Fibroblast of skin of scalp (primary cell): ENCODE measurements around the gene CACNA2D3.

Experiments used
- DNase-seq: peaks from one replicate; pipeline ENCODE4 v3.0.0-alpha.2; 2013

The CACNA2D3 gene

GRCh38 chr3:54859184-54859583 lies 736.8 kb downstream of the CACNA2D3 start:
- DNase-seq: peak; percentile 62

DNA sequence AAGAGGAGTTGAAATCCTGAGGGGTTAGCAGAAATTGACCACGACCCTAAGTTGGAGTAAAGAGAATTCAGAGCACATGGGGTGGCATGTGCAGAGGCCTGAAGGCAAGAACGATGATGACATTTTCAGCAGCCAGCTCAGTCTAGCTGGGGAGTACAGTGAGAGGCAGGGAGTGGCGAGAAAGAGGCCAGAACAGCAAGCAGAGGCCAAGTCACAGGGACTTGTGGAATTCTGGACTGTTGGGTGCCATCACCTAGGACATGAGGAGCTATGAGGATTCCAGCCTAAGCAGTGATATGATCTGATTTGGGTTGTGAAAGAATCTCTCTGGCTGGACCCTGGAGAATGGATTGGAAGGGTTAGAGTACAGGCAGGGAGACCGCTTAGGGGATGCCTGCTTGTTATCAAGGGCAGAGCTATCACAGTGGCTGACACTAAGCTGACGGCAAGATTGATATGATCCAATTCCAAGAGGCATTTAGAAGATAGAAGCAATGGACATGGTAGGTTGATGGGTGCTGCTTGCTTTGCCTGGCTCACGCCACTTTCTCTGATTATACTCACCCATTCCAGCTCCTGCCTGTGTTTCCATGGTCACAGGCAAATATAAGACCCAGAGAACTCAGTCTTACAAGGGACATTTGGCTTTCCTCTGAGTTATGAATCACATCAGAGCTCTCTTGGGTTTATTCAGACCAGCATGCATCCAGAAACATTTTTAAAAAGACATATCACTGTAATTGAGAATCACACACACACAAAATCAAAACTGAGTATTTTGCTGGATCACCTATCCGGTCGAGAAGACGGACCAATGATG lies 739.1 kb downstream of the CACNA2D3 start:
- DNase-seq: peak; percentile 35

GRCh38 chr3:54862526-54862925 lies 740.2 kb downstream of the CACNA2D3 start:
- peak; percentile 8 for DNase-seq

- DNase-seq: no peak
Observed at GRCh38 chr3:54863366-54863765, 741.0 kb downstream of the CACNA2D3 start.

DNA sequence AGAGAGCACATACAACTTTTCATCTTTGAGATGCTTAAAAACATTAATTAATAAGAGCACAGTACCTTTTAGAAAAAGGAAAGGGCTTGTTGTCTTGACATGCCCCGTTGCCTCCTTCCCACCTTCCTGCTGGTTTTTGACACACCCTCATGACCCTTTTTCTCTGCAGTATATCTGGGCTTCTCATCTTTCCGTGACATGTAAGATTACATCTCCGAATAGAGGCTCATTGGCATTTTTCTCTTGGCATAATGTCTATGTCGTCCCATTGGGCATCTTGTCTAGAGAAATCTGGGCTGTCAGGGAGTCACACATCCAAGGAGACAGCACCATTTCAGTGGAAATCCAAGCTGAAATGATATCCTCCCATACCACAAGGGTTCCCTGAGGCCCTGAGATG lies 741.4 kb downstream of the CACNA2D3 start:
- DNase-seq: no peak

DNA sequence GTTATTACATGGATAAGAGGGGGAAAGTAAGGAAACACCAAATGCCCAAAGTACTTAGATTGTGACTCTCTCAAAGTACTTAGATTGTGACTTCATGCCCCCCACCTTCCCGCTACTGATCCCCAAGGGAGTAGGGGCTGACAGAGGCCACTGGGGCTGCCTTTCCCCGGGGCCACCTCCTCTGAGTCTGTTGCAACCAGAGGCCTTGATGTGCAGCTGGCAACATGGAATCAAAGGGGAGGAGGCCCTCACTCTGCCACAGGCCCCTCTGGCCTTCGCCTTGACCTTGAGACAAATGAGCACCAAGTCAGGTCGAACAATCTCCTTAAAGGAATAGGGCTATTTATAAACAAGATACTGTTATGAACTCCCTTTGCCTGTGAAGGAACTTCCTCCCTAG lies 743.0 kb downstream of the CACNA2D3 start:
- no peak for DNase-seq

GRCh38 chr3:54866251-54866650 lies 743.9 kb downstream of the CACNA2D3 start:
- DNase-seq: no peak

- DNase-seq: peak; percentile 96
Observed at GRCh38 chr3:54870423-54870822, 748.1 kb downstream of the CACNA2D3 start.

- no peak for DNase-seq
Observed at GRCh38 chr3:54871867-54872266, 749.5 kb downstream of the CACNA2D3 start.

DNA sequence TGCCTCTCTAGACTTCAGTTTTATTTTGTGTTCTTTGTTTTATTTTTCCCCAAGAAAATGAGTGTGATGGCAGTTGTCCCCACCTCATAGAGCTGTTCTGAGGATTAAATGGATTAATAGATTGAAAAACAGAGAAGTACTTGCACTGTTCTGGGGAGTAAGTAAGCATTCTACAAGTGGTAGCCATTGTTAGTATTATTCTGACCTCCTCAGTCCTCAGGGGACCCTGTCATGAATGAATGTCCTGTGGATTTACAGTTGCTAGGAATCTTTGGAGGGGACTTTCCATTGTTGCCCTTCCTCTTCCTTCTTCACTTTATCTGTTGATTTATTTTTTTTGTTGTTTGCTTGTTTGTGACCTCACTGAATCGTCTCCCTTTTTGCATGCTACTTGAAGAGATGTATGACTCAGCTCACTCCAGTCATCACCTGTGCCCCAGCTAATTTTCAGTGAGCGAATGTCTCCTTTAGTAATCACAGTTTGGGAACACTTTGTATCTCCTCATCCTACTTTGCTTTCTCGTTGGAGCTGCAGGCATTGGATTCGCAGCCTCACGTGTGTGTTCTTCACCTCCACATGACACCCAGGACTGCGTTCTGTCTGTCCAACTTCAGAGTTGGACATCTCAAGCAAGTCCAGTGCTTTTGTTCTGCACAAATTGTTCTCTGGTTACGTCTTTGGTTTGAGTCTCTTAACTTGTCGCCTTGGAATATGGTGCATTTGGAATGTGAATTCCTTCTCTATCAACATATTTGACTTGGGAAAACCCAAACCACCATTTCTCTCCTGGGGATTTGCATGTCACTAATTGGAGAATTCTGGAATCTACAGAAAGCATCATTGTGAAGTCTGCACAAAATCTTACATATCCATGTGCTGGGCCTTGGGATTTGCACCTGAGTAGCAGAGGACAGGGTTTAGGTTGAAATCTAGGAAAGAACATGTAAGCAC lies 751.0 kb downstream of the CACNA2D3 start:
- peak; percentile 62 for DNase-seq

DNA sequence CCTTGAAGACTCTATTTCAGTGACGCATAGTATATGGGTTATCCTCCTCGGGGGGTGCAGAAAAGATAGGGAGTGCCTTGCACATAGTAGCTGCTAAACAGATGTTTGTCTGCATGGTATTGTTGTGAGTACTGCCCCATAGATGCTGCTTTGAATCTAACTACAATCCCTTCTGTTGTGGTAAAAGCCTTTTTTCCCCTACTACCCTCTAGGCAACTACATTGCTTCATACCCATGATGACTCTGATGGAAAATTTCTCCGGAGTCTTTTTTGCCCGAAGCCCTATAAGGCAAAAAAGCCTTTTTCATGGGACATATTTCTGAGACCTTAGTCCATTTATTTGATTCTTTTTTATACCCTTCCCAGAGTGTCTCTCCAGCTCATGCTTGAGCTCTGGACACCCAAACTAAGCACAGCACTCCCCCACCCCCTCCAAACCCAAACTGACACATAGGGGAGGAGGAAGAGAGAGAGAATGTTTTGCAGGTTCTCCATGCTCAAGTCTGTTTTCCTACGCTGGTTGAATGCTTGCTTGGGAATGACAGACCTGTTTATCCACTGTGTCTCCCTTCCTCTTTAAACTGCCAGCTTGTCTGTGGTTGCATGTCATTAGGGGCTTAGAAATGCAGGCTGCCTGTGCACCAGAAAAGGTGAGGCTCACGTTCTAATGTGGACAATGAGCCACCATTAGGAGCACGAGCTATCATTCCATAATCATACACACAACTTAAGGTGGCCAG lies 752.6 kb downstream of the CACNA2D3 start:
- peak; percentile 28 for DNase-seq

GRCh38 chr3:54875596-54876268 lies 753.4 kb downstream of the CACNA2D3 start:
- DNase-seq: no peak

DNA sequence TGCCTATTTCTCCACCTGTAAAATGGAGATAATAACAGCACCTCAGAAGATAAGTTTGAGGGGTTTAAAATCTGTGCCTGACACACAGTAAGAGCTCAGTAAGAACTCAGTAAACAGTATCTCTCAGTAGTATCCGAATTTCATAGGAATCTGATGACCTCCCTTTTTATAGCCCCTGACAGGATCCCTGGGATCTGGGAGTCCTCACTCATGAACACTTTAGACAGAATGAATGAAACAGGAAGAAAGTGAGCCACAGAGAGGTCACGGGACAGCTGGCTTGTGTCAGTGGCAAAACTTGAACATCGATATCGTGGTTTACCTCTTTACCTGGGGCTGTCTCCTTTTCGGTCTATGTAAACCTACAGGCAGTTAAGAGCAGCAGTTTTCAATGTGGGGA lies 754.3 kb downstream of the CACNA2D3 start:
- DNase-seq: no peak

DNA sequence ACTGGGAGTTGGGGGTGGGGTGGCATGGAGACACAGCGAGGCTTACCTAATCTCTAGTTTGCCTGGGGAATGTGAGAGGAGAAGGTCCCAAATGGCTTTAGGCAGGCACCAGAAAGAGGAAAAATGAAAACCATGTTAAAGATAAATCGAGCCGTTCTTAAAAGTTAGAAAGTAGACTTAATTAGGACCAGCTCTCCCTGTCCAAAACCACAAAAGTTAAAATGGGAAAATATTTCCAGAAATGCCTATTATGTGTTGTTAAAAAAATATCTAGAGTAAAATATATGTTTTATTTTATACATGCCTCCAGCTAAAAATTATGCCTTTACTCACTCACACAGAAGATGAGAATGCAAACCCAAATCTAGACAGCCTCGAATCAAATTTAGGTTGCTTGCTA lies 755.4 kb downstream of the CACNA2D3 start:
- peak; percentile 74 for DNase-seq

- no peak for DNase-seq
Observed at GRCh38 chr3:54878145-54878544, 755.8 kb downstream of the CACNA2D3 start.

DNA sequence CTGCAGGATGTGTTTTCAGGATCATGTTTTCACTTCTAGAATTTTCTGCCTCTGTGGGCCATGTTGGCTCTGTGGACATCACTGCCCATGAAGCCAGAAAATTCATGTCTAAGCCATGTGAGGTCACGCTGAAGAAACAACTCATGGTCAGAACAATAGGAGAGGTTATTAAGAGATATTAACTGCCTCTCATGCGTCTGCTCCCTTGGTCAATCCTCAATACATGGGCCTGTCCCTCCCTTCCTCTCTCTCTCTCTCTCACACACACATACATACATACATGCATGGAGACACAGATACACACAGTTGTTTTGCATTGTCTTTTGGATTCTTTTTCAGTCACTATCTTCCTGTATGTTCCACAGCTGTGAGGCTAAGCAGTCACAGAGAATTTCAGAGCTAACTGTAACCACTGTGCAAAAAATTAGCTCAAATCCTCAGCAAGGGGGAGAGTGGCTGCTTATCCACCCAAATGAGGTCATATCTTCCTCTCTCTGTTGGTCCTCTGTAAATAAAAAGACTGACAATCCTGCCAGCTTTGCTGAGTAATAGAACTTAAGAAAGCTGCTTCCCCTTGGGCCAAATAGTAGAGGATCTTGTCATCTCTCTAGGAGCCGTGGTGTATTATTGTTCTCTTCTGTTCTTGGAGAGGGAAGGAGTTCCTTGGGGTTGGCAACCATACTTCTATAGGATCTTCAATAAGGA lies 759.9 kb downstream of the CACNA2D3 start:
- peak; percentile 98 for DNase-seq

GRCh38 chr3:54888162-54888561 lies 765.8 kb downstream of the CACNA2D3 start:
- no peak for DNase-seq

- peak; percentile 62 for DNase-seq
Observed at GRCh38 chr3:54888873-54889272, 766.5 kb downstream of the CACNA2D3 start.

DNA sequence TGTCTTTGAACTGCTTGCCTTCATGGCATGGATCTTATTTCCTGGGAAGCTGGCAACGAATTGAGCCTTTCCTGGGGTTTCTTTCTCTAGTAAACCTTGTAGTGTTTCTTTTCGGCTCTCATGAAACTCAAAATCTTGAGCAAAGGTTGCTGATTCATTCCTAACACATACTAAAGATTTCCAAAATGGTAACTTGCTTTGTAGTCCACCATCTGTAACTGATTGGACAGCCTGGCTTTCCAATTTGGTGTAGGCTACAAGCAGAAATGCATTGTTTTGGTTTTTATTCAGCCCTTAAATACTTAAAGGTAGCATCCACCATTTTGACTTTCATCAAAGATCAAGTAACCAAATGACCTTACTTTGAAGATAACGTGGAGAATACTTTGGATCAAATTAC lies 767.4 kb downstream of the CACNA2D3 start:
- no peak for DNase-seq

DNA sequence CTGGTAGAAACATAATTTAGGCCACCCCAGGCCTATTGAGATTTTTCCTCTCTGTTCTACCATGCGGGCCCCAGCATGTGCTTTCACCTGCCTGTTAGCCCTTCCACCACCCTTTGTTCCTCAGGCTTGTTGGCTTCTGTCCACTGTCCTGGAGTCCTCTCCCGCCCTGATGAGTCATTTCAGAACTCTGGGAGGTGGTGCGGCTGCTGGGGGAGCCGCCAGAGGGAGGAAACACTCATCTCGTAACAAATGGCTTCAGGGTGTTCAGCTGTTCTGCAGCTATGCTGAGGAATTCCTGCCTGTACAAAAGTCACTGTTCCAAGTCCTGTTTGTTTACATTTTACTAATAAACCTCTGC lies 769.2 kb downstream of the CACNA2D3 start:
- peak; percentile 97 for DNase-seq

- DNase-seq: no peak
Observed at GRCh38 chr3:54892168-54892567, 769.8 kb downstream of the CACNA2D3 start.

DNA sequence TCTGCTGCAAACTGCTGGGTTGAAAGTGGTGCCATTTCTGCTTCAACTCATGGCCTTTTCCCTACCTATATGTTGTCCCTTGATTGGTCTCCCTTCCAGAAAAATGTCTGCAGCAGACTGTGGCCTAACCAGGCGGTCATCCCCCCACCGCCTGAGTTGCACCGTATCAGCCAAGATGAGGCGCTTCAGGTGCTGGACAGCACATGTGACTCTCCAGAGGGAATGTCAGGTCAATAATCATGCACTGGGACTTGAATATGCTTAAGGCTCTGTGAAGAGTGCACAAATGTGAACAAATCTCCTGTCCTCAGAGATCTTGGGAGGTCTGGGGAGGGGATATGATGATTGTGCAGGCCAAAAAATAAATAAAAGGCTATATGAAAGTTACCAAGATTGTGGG lies 773.3 kb downstream of the CACNA2D3 start:
- no peak for DNase-seq
